Hematopoietic multipotent progenitor cell treated with erythropoietin and hydrocortisone succinate and interleukin-3 and kit ligand, for 6 days (in vitro differentiated cells): ENCODE data around the gene THSD7A.
A peak's percentile ranks its signal among the peaks of the same experiment; 100 is the strongest.

Experiments
- DNase-seq: peaks from one replicate; pipeline ENCODE4 v3.0.0-alpha.2; 2015

Gene THSD7A

GRCh38 chr7:11831736-11832495 is at the start of gene THSD7A:
THSD7A (minus strand) TSS chr7:11832198; CDS start chr7:11831946, 252 bp downstream.
- DNase-seq, result peak; percentile 44

- DNase-seq, result no peak
These were observed 49.7 kb upstream of the THSD7A start for GRCh38 chr7:11881680-11882079.

- no peak for DNase-seq
These were observed 43.6 kb upstream of the THSD7A start for GRCh38 chr7:11875635-11876034.

- no peak for DNase-seq
These were observed 33.7 kb upstream of the THSD7A start for GRCh38 chr7:11865671-11866070.

GRCh38 chr7:11858622-11859302 is 26.8 kb upstream of the THSD7A start:
- DNase-seq, result no peak

- no peak for DNase-seq
These were observed 26.0 kb upstream of the THSD7A start for GRCh38 chr7:11858026-11858425.

GRCh38 chr7:11848251-11848650 is 16.3 kb upstream of the THSD7A start:
- no peak for DNase-seq

- no peak for DNase-seq
These were observed 15.3 kb upstream of the THSD7A start for GRCh38 chr7:11847336-11847735.

- no peak for DNase-seq
These were observed 14.5 kb upstream of the THSD7A start for GRCh38 chr7:11846361-11846955.

- DNase-seq, result no peak
These were observed 11.2 kb upstream of the THSD7A start for GRCh38 chr7:11843113-11843765.

- no peak for DNase-seq
These were observed 9.7 kb upstream of the THSD7A start for GRCh38 chr7:11841657-11842056.

GRCh38 chr7:11835260-11835659 is 3.3 kb upstream of the THSD7A start:
- DNase-seq, result peak; percentile 15

GRCh38 chr7:11833431-11833830 is 1.4 kb upstream of the THSD7A start:
- DNase-seq, result peak; percentile 60

- DNase-seq, result no peak
These were observed 752 bp downstream of the THSD7A start for GRCh38 chr7:11831156-11831735.

- no peak for DNase-seq
These were observed 1.3 kb downstream of the THSD7A start for GRCh38 chr7:11830582-11831155.

- no peak for DNase-seq
These were observed 2.0 kb downstream of the THSD7A start for GRCh38 chr7:11829954-11830353.

GRCh38 chr7:11819947-11820346 is 12.1 kb downstream of the THSD7A start:
- no peak for DNase-seq

GRCh38 chr7:11819271-11819670 is 12.7 kb downstream of the THSD7A start:
- DNase-seq, result no peak

- DNase-seq, result no peak
These were observed 13.7 kb downstream of the THSD7A start for GRCh38 chr7:11818281-11818680.

GRCh38 chr7:11817111-11817740 is 14.8 kb downstream of the THSD7A start:
- no peak for DNase-seq

- no peak for DNase-seq
These were observed 20.3 kb downstream of the THSD7A start for GRCh38 chr7:11811709-11812108.

GRCh38 chr7:11810043-11810625 is 21.9 kb downstream of the THSD7A start:
- DNase-seq, result no peak
